Aorta (tissue), 5 donors: Measurements from ENCODE around the gene JARID2. TPM values are rescaled to one million over a fixed set of nuclear protein-coding genes. Genes with fewer than 3 reads are reported as not detected.

Experiments
- ATAC-seq: fragments of 200-7000 bp; cut with Tn5 transposase; one replicate; pipeline ENCODE4 v1.9.1; 2022; ENCODE audit warnings: moderate library complexity; ENCODE audit not compliant: low FRiP score
- DNase-seq, 2 donors: peaks; one replicate each; pipeline ENCODE4 v3.0.0-alpha.2; 2020
- H3K27ac ChIP-seq, 2 donors: one replicate each; pipeline ENCODE4 v1.5.1; 2013; ENCODE audit warnings: low read length in 2 of 2, mild to moderate bottlenecking in 2 of 2, moderate library complexity in 2 of 2, control low read depth in 1 of 2, inconsistent platforms in 1 of 2, low read depth in 1 of 2
- H3K27me3 ChIP-seq, 2 donors: one replicate each; pipeline ENCODE4 v1.6.1; 2013; ENCODE audit warnings: control low read depth in 1 of 2, low read length in 1 of 2, mild to moderate bottlenecking in 1 of 2, moderate library complexity in 1 of 2; ENCODE audit not compliant: insufficient read depth in 2 of 2, control insufficient read depth in 1 of 2
- H3K36me3 ChIP-seq, 2 donors: one replicate each; pipeline ENCODE4 v1.6.1; 2013; ENCODE audit warnings: control low read depth in 1 of 2, low read length in 1 of 2, mild to moderate bottlenecking in 1 of 2; ENCODE audit not compliant: insufficient read depth in 2 of 2, control insufficient read depth in 1 of 2
- H3K4me1 ChIP-seq, 2 donors: one replicate each; pipeline ENCODE4 v1.6.1; 2013; ENCODE audit warnings: low read length in 2 of 2, control low read depth in 1 of 2, mild to moderate bottlenecking in 1 of 2, moderate library complexity in 1 of 2; ENCODE audit not compliant: insufficient read depth in 2 of 2, control insufficient read depth in 1 of 2
- H3K4me3 ChIP-seq, 2 donors: one replicate each; pipeline ENCODE4 v1.5.1; 2013; ENCODE audit warnings: low read length in 2 of 2, control low read depth in 1 of 2, mild to moderate bottlenecking in 1 of 2
- H3K9me3 ChIP-seq: one replicate; pipeline ENCODE4 v1.6.1; 2013; ENCODE audit warnings: mild to moderate bottlenecking, low read length; ENCODE audit not compliant: control insufficient read depth
- WGBS, 2 donors: extraction: QIAGEN DNeasy Blood & Tissue Kit; methylation state at CpG; one replicate each; pipeline ENCODE4 v1.1.7; 2013; 5-methylcytosine and 5-hydroxymethylcytosine counted together
- intact Hi-C, 2 donors: fragments of 100-400 bp; cut with DNase I; formaldehyde crosslinking; loops; one replicate each; pipeline versions ENCODE4 v1.14.2 to v1.15.0; 2022
- polyA plus RNA-seq, 2 donors: library from polyadenylated mRNA; stranded (reverse); fragments of 200-250 nt; gene quantifications; one replicate each; pipeline ENCODE4 v1.2.3, GENCODE V29; 2013
- total RNA-seq, 2 donors: library from RNA; stranded (reverse); fragmentation: NEBNext Ultra II Directional; extraction: Animal tissue kit (Norgen Biotek cat#: 25700); gene quantifications; one replicate each; pipeline ENCODE4 v1.2.1, GENCODE V29; 2021
- donor health status: healthy with polysubstance abuse.
- donor health status: Bipolar disorder and iron deficiency.
- donor health status: DM: no; HTN: no; CAD: no.
- donor health status: DM: no; HTN: no; CAD: no.
- donor health status: DM: yes; HTN: yes; CAD: no.

The JARID2 gene
- total and polyA plus RNA-seq, 4 donors: 0.88 to 13.0 (median 7.1) TPM

GRCh38 chr6:15332446-15332845 lies 86.6 kb downstream of the JARID2 start:
- DNase-seq (no peak), ATAC-seq (no peak)
- 89 to 93% methylated on average over 2 of the region's 2 CpGs for WGBS, 2 donors
- Histone ChIP-seq H3K4me1 (no peaks in the 10 kb centered on the region), H3K4me3 (no peak overlapping the region), H3K27me3 (no peaks in the 10 kb centered on the region), H3K9me3 (no peaks in the 10 kb centered on the region), H3K27ac (no peak overlapping the region), H3K36me3 (no peaks in the 10 kb centered on the region)
- intact Hi-C loops: no loop called here

GRCh38 chr6:15335385-15335784 lies 89.5 kb downstream of the JARID2 start:
- H3K9me3 ChIP-seq: no peaks in the 10 kb centered on the region
- no peaks in the 10 kb centered on the region for H3K36me3 ChIP-seq
- ATAC-seq: no peak
- intact Hi-C loops: no loop called here
- no peak overlapping the region for H3K27ac ChIP-seq
- H3K4me3 ChIP-seq: no peak overlapping the region
- no peak for DNase-seq
- no peaks in the 10 kb centered on the region for H3K27me3 ChIP-seq
- peaks cover 0 to 2% of the 10 kb centered on the region in 2 donors for H3K4me1 ChIP-seq

GRCh38 chr6:15335916-15336315 lies 90.0 kb downstream of the JARID2 start:
- Histone ChIP-seq H3K36me3 (no peaks in the 10 kb centered on the region), H3K4me1 (peaks cover 0 to 2% of the 10 kb centered on the region in 2 donors), H3K4me3 (no peak overlapping the region), H3K27ac (no peak overlapping the region), H3K9me3 (no peaks in the 10 kb centered on the region), H3K27me3 (no peaks in the 10 kb centered on the region)
- intact Hi-C loops: no loop called here
- ATAC-seq: no peak
- WGBS, 2 donors: 90% methylated on average over 4 of the region's 4 CpGs
- no peak for DNase-seq

GRCh38 chr6:15336900-15337560 lies 91.2 kb downstream of the JARID2 start:
- ATAC-seq (no peak), DNase-seq (no peak)
- peaks cover 0 to 2% of the 10 kb centered on the region in 2 donors for H3K4me1 ChIP-seq
- H3K27me3 ChIP-seq: no peaks in the 10 kb centered on the region
- no peak overlapping the region for H3K4me3 ChIP-seq
- no peaks in the 10 kb centered on the region for H3K36me3 ChIP-seq
- WGBS, 2 donors: 88 to 89% methylated on average over 9 of the region's 9 CpGs
- intact Hi-C loops: no loop called here
- no peak overlapping the region for H3K27ac ChIP-seq
- no peaks in the 10 kb centered on the region for H3K9me3 ChIP-seq

- H3K4me1 ChIP-seq: peaks cover 0 to 2% of the 10 kb centered on the region in 2 donors
- no peaks in the 10 kb centered on the region for H3K9me3 ChIP-seq
- no peak for DNase-seq
- WGBS, 2 donors: 92 to 97% methylated on average over 3 of the region's 3 CpGs
- intact Hi-C loops: no loop called here
- H3K27ac ChIP-seq: no peak overlapping the region
- no peaks in the 10 kb centered on the region for H3K27me3 ChIP-seq
- H3K4me3 ChIP-seq: no peak overlapping the region
- no peaks in the 10 kb centered on the region for H3K36me3 ChIP-seq
- no peak for ATAC-seq
Measured at GRCh38 chr6:15337582-15337981, 91.7 kb downstream of the JARID2 start.

- intact Hi-C loops: no loop called here
- no peak overlapping the region for H3K27ac ChIP-seq
- no peaks in the 10 kb centered on the region for H3K27me3 ChIP-seq
- DNase-seq (no peak), ATAC-seq (no peak)
- H3K4me3 ChIP-seq: no peak overlapping the region
- peaks cover 0 to 2% of the 10 kb centered on the region in 2 donors for H3K4me1 ChIP-seq
- H3K36me3 ChIP-seq: no peaks in the 10 kb centered on the region
- no peaks in the 10 kb centered on the region for H3K9me3 ChIP-seq
- 93 to 100% methylated on average over 1 of the region's 1 CpG for WGBS, 2 donors
Measured at GRCh38 chr6:15338476-15338875, 92.6 kb downstream of the JARID2 start.

GRCh38 chr6:15339081-15339480 lies 93.2 kb downstream of the JARID2 start:
- H3K4me3 ChIP-seq: no peak overlapping the region
- intact Hi-C loops: no loop called here
- 98% methylated on average over 4 of the region's 4 CpGs for WGBS, 2 donors

GRCh38 chr6:15340105-15340601 lies 94.3 kb downstream of the JARID2 start:
- DNase-seq: no peak
- H3K27me3 ChIP-seq: no peaks in the 10 kb centered on the region
- no peak for ATAC-seq
- no peaks in the 10 kb centered on the region for H3K9me3 ChIP-seq
- intact Hi-C loops: no loop called here
- 94 to 97% methylated on average over 3 of the region's 3 CpGs for WGBS, 2 donors
- peaks cover 0 to 2% of the 10 kb centered on the region in 2 donors for H3K4me1 ChIP-seq
- H3K36me3 ChIP-seq: no peaks in the 10 kb centered on the region
- H3K27ac ChIP-seq: no peak overlapping the region
- H3K4me3 ChIP-seq: no peak overlapping the region

More at GRCh38 chr6:15339081-15339480, 93.2 kb downstream of the JARID2 start:
- DNase-seq (no peak), ATAC-seq (no peak)
- H3K36me3 ChIP-seq: no peaks in the 10 kb centered on the region
- H3K27me3 ChIP-seq: no peaks in the 10 kb centered on the region
- H3K9me3 ChIP-seq: no peaks in the 10 kb centered on the region
- H3K27ac ChIP-seq: no peak overlapping the region
- H3K4me1 ChIP-seq: peaks cover 0 to 2% of the 10 kb centered on the region in 2 donors

- no peak for ATAC-seq
- no peak overlapping the region for H3K4me3 ChIP-seq
- no peak overlapping the region for H3K27ac ChIP-seq
- no peak for DNase-seq
- 83 to 88% methylated on average over 4 of the region's 4 CpGs for WGBS, 2 donors
- H3K9me3 ChIP-seq: no peaks in the 10 kb centered on the region
- H3K27me3 ChIP-seq: no peaks in the 10 kb centered on the region
- no peaks in the 10 kb centered on the region for H3K36me3 ChIP-seq
- intact Hi-C loops: no loop called here
- peaks cover 0 to 2% of the 10 kb centered on the region in 2 donors for H3K4me1 ChIP-seq
Measured at GRCh38 chr6:15340775-15341174, 94.9 kb downstream of the JARID2 start.
